Measurements from ENCODE around the gene LCNL1.

- TF ChIP-seq CTCF (IDR thresholded peaks at IDR 0.05; ENCODE audit: poor library complexity), result no peak
- no peak for TF ChIP-seq EZH2phosphoT487 (IDR thresholded peaks at IDR 0.05; ENCODE audit: low read depth, severe bottlenecking, unreplicated experiment)
- no peak for TF ChIP-seq EZH2 (IDR thresholded peaks at IDR 0.05; ENCODE audit: borderline replicate concordance)
Measured at GRCh38 chr9:136949239-136949816, 33.5 kb upstream of the LCNL1 start.

Measured in hepatocyte (in vitro differentiated cells).